SK-N-SH treated with all-trans-retinoic acid at 6 μM for 48 hours (cell line): ENCODE measurements around the gene SPOCK1.

Experiments
- POU6F1 ChIP-seq: fragments of 250-450 bp; sonication (Bioruptor Pico); IDR thresholded peaks from 2 replicates; pipeline ENCODE4 v1.8.0; 2021; ENCODE audit warnings: low read depth, mild to moderate bottlenecking, moderate library complexity, borderline replicate concordance
- TF ChIP-seq, protein P1 (sequence below): fragments of 250-450 bp; sonication (Bioruptor Pico); IDR thresholded peaks from 2 replicates; pipeline ENCODE4 v1.5.1; 2020; ENCODE audit warnings: low read depth, mild to moderate bottlenecking, moderate library complexity

GRCh38 chr5:137294604-137295003 is 204.5 kb downstream of the SPOCK1 start:
- no peak for TF ChIP-seq POU6F1 (CRISPR knock-in tag)
- TF ChIP-seq, protein P1, sequence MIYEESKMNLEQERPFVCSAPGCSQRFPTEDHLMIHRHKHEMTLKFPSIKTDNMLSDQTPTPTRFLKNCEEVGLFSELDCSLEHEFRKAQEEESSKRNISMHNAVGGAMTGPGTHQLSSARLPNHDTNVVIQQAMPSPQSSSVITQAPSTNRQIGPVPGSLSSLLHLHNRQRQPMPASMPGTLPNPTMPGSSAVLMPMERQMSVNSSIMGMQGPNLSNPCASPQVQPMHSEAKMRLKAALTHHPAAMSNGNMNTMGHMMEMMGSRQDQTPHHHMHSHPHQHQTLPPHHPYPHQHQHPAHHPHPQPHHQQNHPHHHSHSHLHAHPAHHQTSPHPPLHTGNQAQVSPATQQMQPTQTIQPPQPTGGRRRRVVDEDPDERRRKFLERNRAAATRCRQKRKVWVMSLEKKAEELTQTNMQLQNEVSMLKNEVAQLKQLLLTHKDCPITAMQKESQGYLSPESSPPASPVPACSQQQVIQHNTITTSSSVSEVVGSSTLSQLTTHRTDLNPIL (CRISPR knock-in tag), result no peak
